Head of caudate nucleus (tissue), 42 donors: Measurements from ENCODE around the gene PCGF1.
"Not testable (repeated sequence)": the region's sequence is repeated elsewhere in the genome, so short reads cannot be mapped to it uniquely, and the experiment has no call there.

Source experiments
- DNase-seq, 42 donors: peaks; one replicate each; pipeline versions ENCODE4 v3.0.0 to v3.0.0-alpha.2; 2020 to 2021; ENCODE audit warnings: mixed read lengths in 7 of 42
- intact Hi-C: fragments of 100-400 bp; cut with DNase I; formaldehyde crosslinking; loops from one replicate; pipeline ENCODE4 v1.15.0; 2022

PCGF1 gene

GRCh38 chr2:74488643-74489481 lies 18.6 kb downstream of the PCGF1 start:
- no peak for DNase-seq
- intact Hi-C loops, result no loop called here

GRCh38 chr2:74486141-74486540 lies 21.4 kb downstream of the PCGF1 start:
- DNase-seq, result no peak
- intact Hi-C loops, result no loop called here

DNA sequence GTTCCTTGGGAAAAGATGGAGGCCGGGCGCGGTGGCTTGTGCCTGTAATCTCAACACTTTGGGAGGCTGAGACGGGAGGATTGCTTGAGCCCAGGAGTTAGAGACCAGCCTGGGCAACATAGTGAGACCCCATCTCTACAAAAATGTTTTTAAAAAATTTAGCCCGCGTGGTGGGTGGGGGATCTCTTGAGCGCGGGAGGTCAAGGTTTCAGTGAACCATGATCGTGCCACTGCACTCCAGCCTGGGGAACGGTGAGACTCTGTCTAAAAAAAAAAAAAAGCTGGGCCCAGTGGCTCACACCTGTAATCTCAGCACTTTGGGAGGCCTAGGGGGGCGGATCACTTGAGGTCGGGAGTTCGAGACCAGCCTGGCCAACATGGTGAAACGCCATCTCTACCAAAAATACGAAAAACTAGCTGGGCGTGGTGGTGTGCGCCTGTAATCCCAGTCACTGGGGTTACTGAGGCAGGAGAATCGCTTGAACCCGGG lies 23.8 kb downstream of the PCGF1 start:
- not testable (repeated sequence) for DNase-seq
- intact Hi-C loops, result loop anchor here (2.0 to 5.0 kb wide), 2 partner anchors 29 to 104 kb away; partner anchors contain the start of gene INO80B

DNA sequence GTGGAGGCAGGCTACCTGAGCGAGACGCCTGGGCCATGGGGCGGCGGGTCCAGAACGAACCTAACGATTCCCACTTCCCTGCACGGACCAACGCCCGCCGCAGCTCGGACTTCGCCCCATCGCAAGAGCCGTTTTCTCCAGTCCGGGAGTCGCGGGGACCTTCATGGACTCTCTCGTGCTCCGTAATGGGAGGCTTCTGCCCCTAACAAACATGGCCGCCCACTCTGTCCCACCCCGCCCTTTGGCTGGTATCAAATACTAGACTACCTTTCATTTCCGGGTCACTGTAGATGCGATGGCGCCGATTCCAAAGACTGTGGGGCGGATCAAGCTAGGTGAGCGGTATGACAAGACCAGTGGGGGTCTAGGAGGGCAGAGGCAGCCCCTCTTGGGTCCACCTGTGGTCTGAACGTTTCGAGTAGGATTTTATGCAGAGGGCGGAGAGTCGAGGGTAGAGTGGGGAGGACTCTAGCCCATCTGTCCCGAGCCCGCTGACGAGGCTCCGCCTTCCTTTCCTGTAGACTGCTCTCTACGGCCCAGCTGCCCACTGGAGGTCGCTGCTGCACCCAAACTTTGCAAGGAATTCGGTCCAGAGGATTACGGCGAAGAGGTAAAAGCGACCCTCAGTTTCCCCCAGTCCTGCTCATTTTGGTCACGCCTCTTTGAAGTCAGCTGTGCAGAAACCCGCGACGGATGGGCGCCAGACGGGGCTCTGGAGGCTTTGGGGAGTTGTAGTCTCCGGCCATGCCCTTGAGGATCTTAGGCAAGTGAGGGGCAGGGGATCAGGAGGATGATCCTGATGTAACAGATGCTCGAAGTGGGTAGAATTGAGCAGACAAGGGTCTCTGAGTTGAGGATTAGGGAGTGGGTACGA lies 24.5 kb downstream of the PCGF1 start, which contains the start of the genes CCDC142 and TTC31:
Gene CCDC142 (minus strand): TSS at position 198 of the 874 bp plus-strand sequence. CDS start 161 bp downstream, at position 37.
Gene TTC31 (plus strand): TSS at position 281 of the 874 bp plus-strand sequence. CDS start 15 bp downstream, at position 296.
- intact Hi-C loops, result loop anchor here (1.0 to 5.0 kb wide), 3 partner anchors 28 to 104 kb away; partner anchors contain the start of genes AUP1, HTRA2 and INO80B
- DNase-seq, result peak; percentile 90 to 98 (median 96)

GRCh38 chr2:74481961-74482800 lies 25.3 kb downstream of the PCGF1 start:
- peak in 4 of 42 donors; percentile 21 to 56 (median 27) for DNase-seq

GRCh38 chr2:74481431-74481830 lies 26.1 kb downstream of the PCGF1 start:
- intact Hi-C loops, result loop anchor here (5.0 kb wide), 1 partner anchor 106 kb away; no protein-coding TSS in a partner anchor
- DNase-seq, result no peak

More at GRCh38 chr2:74481961-74482800, 25.3 kb downstream of the PCGF1 start:
- intact Hi-C loops, result loop anchor here (1.0 to 5.0 kb wide), 3 partner anchors 27 to 105 kb away; partner anchors contain the start of genes AUP1, HTRA2 and INO80B

GRCh38 chr2:74474899-74475298 lies 32.6 kb downstream of the PCGF1 start:
- intact Hi-C loops, result no loop called here

DNA sequence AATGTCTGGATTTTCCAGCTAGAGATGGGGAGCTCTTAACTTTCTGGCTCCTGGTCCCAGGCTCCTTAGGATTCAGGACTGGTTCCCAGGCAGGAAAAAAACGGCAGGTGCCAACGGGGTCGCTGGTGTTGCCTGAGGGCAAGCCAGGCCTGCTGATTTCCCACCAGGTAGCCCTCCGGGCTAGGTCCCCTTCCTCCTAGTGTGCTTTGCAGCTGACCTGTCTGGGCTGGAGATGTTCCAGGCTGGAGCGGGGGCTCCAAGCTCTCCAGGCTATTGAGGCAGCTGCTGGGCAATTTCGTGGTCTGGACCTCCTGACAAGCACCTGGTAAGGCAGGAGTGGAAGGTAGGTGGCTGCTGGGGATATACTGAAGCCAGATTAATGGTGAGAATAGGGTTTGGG lies 33.0 kb downstream of the PCGF1 start:
- DNase-seq, result no peak
- intact Hi-C loops, result no loop called here

More at GRCh38 chr2:74474899-74475298, 32.6 kb downstream of the PCGF1 start:
- DNase-seq, result no peak

DNA sequence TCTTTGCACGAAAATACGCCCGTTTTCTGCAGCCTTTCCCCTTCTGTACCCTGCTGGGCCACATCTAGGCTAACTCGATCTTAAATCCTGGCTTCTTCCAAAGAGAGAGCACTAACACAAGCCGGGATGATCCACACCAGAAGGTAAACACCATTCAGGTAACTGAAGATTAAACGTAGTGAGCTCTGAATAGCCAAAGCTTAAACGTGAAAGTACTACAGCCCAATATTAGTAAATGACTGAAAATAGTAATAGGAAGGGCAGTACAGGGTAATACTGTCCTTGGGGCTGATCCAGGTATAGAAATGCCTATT lies 34.6 kb downstream of the PCGF1 start:
- DNase-seq, result no peak
- intact Hi-C loops, result no loop called here

GRCh38 chr2:74472086-74472944 lies 35.2 kb downstream of the PCGF1 start, which contains the start of gene MRPL53:
MRPL53 (minus strand) TSS chr2:74472680; CDS start chr2:74472660, 20 bp downstream.
- intact Hi-C loops, result no loop called here
- DNase-seq, result peak; percentile 90 to 99 (median 96)

- DNase-seq, result no peak
- intact Hi-C loops, result no loop called here
These were observed 36.0 kb downstream of the PCGF1 start for GRCh38 chr2:74471332-74472065.

- DNase-seq, intact Hi-C loops: not testable (repeated sequence)
These were observed 36.8 kb downstream of the PCGF1 start for GRCh38 chr2:74470742-74471141.

DNA sequence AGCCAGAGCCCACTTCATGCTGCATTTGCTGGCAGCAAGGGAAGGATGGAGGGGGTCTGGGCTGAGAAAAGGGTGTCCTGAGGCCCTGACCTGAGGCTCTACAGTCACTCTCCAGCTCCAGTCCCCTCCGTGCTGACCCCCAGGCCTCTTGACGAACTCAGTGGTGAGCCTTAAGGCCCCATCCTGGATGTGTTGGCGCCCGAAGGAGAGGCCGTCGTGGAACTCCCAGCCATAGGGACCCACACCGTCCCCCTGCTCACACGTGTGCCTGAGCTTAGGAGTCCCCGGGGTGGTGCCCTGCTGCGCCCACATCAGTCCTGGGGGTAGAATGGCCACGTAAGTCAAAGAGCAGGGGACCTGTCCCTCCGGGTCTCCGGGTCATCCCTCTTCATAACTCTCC lies 43.1 kb downstream of the PCGF1 start:
- DNase-seq, result no peak
- intact Hi-C loops, result no loop called here

- intact Hi-C loops, result no loop called here
- DNase-seq, result no peak
These were observed 44.7 kb downstream of the PCGF1 start for GRCh38 chr2:74462786-74463105.

DNA sequence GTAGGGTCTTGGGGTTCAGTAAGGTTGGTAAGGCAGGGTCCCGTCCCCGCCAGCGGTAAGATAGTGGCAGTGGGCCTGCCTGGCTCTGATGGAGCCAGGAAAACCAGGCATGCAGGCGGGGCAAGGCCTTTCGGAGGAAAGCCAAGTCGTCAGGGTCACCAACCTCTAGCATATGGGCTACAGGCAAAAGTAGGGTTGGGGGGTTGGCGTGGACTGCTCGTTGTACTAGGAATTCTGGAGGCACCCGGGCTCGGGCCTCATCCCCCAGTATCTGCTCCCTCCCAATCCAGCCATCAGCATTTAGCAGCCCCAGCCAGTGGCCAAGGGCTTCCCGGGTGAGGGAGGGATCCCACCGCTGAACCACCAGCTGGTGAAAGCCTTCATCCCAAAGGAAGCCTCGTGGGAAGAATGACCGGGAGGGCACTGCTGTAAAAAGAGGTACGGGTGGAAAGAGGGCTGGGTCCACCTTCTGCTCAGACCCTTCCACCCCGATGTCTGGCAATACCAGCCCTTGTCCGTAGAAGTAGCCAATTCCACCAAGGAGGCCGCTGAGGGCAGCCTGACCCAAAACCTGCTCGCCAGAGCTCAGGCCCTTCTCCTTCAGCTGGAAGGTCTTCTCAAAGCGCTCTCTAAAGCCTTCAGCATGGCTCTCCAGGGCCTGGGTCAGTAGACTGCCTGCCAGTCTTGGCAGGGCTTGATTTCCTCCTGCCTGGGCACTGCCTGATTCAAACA lies 45.3 kb downstream of the PCGF1 start:
- DNase-seq, result no peak
- intact Hi-C loops, result no loop called here
